NCI-H1092 treated with DMSO at 0.1 percent for 48 hours (cell line): ENCODE measurements around the gene EIF5AL1.
"Not testable (repeated sequence)": the region's sequence is repeated elsewhere in the genome, so short reads cannot be mapped to it uniquely, and the experiment has no call there.

Experiments
- DNase-seq: peaks from one replicate; lab custom pipeline; 2025; lab: John Stamatoyannopoulos, UW

EIF5AL1 gene

GRCh38 chr10:79509306-79509933 is 2.9 kb upstream of the EIF5AL1 start:
- not testable (repeated sequence) for DNase-seq

- not testable (repeated sequence) for DNase-seq
Observed at GRCh38 chr10:79509934-79510508, 2.3 kb upstream of the EIF5AL1 start.

- not testable (repeated sequence) for DNase-seq
Observed at GRCh38 chr10:79516532-79517205, 4.3 kb downstream of the EIF5AL1 start.

- DNase-seq, result not testable (repeated sequence)
Observed at GRCh38 chr10:79517567-79517966, 5.2 kb downstream of the EIF5AL1 start.

GRCh38 chr10:79521751-79522150 is 9.4 kb downstream of the EIF5AL1 start:
- not testable (repeated sequence) for DNase-seq

- not testable (repeated sequence) for DNase-seq
Observed at GRCh38 chr10:79522464-79522863, 10.1 kb downstream of the EIF5AL1 start.

- not testable (repeated sequence) for DNase-seq
Observed at GRCh38 chr10:79523157-79523853, 11.0 kb downstream of the EIF5AL1 start.

GRCh38 chr10:79525049-79525710 is 12.8 kb downstream of the EIF5AL1 start:
- DNase-seq, result not testable (repeated sequence)

- DNase-seq, result not testable (repeated sequence)
Observed at GRCh38 chr10:79528261-79528660, 15.9 kb downstream of the EIF5AL1 start.

GRCh38 chr10:79533142-79533902 is 21.0 kb downstream of the EIF5AL1 start:
- not testable (repeated sequence) for DNase-seq

GRCh38 chr10:79533903-79534175 is 21.5 kb downstream of the EIF5AL1 start:
- not testable (repeated sequence) for DNase-seq

- not testable (repeated sequence) for DNase-seq
Observed at GRCh38 chr10:79538311-79538710, 26.0 kb downstream of the EIF5AL1 start.

GRCh38 chr10:79540930-79541329 is 28.6 kb downstream of the EIF5AL1 start:
- DNase-seq, result not testable (repeated sequence)

GRCh38 chr10:79542626-79543025 is 30.3 kb downstream of the EIF5AL1 start:
- DNase-seq, result no peak

- not testable (repeated sequence) for DNase-seq
Observed at GRCh38 chr10:79544408-79544807, 32.1 kb downstream of the EIF5AL1 start.

- DNase-seq, result not testable (repeated sequence)
Observed at GRCh38 chr10:79544926-79545659, 32.8 kb downstream of the EIF5AL1 start.

GRCh38 chr10:79547128-79547527 is 34.8 kb downstream of the EIF5AL1 start:
- not testable (repeated sequence) for DNase-seq

- no peak for DNase-seq
Observed at GRCh38 chr10:79547973-79548372, 35.6 kb downstream of the EIF5AL1 start.

- DNase-seq, result no peak
Observed at GRCh38 chr10:79552143-79552542, 39.8 kb downstream of the EIF5AL1 start.
